ENCODE results near the gene B9D2. TPM values are rescaled to one million over a fixed set of nuclear protein-coding genes. Genes with fewer than 3 reads are reported as not detected.

B9D2 gene
- total RNA-seq, 2 donors from 2014 or later = 4.5 to 6.2 TPM

DNA sequence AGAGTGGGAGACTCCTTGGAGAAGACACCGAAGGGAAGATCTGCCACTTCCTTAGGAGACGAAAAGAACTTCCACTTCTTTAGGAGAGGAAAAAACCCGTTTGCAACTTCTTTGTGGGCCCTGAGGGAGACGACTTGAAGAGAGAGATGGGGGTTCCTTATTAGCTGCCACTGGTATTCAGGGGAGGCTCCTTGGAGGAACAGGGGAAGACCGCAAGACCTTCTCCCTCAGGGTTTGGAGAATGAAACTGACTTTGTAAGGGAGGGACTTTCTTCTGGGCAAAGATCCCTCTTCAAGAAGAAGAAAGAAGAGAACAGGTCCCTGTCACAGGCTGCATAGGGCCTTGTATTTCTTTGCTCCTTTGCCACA, 34.1 kb upstream of the B9D2 start:
- Histone ChIP-seq H3K9me3 (ENCODE audit: control insufficient read depth, low read length) (no peaks in the 10 kb centered on the region), H3K27me3 (ENCODE audit: control insufficient read depth, insufficient read depth, low read length, poor library complexity, severe bottlenecking) (no peaks in the 10 kb centered on the region), H3K36me3 (ENCODE audit: control insufficient read depth, insufficient read depth, low read length) (no peaks in the 10 kb centered on the region), H3K27ac (ENCODE audit: low read depth, low read length) (peak overlapping the region; percentile 99), H3K9ac (ENCODE audit: extremely low read depth, low read length, poor library complexity, severe bottlenecking) (peak overlapping the region; percentile 98), H3K4me3 (ENCODE audit: low read length) (peak overlapping the region; percentile 98), H3K4me1 (ENCODE audit: control insufficient read depth, insufficient read depth, low read length) (peaks cover 2% of the 10 kb centered on the region)
- Mint-ChIP-seq H3K36me3 (ENCODE audit: low read depth) (peaks cover 4% of the 10 kb centered on the region), H3K9me3 (no peaks in the 10 kb centered on the region), H3K27me3 (ENCODE audit: insufficient read depth) (no peaks in the 10 kb centered on the region), H3K4me3 (peak overlapping the region; percentile 97), H3K27ac (peak overlapping the region; percentile 100), H3K4me1 (peaks cover 11% of the 10 kb centered on the region)
- WGBS, 2 experiments (ENCODE audit: insufficient coverage in 1 of 2, insufficient read length in 1 of 2) = 1 to 5% methylated on average over 5 of the region's 5 CpGs
- DNase-seq = no peak
- TF ChIP-seq, protein P1, sequence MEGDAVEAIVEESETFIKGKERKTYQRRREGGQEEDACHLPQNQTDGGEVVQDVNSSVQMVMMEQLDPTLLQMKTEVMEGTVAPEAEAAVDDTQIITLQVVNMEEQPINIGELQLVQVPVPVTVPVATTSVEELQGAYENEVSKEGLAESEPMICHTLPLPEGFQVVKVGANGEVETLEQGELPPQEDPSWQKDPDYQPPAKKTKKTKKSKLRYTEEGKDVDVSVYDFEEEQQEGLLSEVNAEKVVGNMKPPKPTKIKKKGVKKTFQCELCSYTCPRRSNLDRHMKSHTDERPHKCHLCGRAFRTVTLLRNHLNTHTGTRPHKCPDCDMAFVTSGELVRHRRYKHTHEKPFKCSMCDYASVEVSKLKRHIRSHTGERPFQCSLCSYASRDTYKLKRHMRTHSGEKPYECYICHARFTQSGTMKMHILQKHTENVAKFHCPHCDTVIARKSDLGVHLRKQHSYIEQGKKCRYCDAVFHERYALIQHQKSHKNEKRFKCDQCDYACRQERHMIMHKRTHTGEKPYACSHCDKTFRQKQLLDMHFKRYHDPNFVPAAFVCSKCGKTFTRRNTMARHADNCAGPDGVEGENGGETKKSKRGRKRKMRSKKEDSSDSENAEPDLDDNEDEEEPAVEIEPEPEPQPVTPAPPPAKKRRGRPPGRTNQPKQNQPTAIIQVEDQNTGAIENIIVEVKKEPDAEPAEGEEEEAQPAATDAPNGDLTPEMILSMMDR (conservative IDR thresholded peaks at IDR 0.05) = no peak

DNA sequence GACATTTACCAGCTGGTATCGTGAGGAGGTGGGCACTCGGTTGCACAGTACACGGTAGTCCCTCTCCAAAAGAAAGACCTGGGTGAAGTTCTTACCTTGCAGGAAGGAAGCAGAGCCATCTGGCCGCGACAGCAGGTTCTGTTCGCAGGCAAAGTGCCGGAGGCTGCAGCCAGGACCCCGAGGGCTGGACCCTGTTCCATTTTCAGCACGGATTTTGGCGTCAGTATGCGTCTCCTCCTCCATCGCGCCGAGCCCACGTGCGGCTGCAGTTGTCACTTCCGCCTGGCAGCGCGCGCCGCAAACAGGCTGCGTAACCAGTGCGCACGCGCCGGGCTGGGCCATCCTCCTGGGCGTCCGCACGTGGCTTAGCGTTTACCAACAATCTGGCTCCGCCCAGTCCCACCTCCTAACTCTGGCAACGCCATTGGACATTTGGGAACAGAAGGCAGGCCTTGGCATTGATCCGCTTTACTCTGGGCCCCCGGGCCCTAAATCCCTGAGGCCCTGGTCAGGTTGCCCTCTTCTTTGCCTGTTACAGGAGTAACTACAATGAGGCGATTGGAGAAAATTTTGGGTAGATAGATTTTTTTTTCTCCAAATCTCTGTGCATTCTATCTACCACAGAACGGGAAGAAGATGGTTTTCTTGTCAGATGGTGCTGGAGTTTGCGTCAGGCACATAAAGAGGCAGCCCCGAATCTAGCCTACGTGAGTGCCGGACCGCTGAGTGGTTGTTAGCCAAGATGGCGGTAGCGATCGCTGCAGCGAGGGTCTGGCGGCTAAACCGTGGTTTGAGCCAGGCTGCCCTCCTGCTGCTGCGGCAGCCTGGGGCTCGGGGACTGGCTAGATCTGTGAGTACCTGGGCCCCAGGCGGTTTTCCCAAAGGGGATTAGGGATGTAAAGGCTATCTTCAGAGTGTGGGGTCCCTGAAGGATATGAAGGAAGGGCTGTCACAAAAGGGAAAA, 33.4 kb upstream of the B9D2 start, which contains the start of the genes BCKDHA and EXOSC5:
TSS of gene BCKDHA (plus strand) at position 733 of the 964 bp plus-strand sequence. CDS start at position 743, 10 bp downstream.
TSS of gene EXOSC5 (minus strand) at position 274 of the 964 bp plus-strand sequence. CDS start at position 243, 31 bp downstream.
- DNase-seq = peak; percentile 99
- H3K27ac Mint-ChIP-seq = peak within 1 kb of the TSS; percentile 100
- peak within 1 kb of the TSS; percentile 97 for H3K4me3 Mint-ChIP-seq
- no peaks in the 10 kb centered on the region for H3K27me3 ChIP-seq (ENCODE audit: control insufficient read depth, insufficient read depth, low read length, poor library complexity, severe bottlenecking)
- H3K4me1 Mint-ChIP-seq = peaks cover 11% of the 10 kb centered on the region
- H3K9ac ChIP-seq (ENCODE audit: extremely low read depth, low read length, poor library complexity, severe bottlenecking) = peak within 1 kb of the TSS; percentile 98
- H3K9me3 ChIP-seq (ENCODE audit: control insufficient read depth, low read length) = no peaks in the 10 kb centered on the region
- H3K4me1 ChIP-seq (ENCODE audit: control insufficient read depth, insufficient read depth, low read length) = peaks cover 2% of the 10 kb centered on the region
- peak within 1 kb of the TSS; percentile 98 for H3K4me3 ChIP-seq (ENCODE audit: low read length)
- no peaks in the 10 kb centered on the region for H3K36me3 ChIP-seq (ENCODE audit: control insufficient read depth, insufficient read depth, low read length)
- H3K27ac ChIP-seq (ENCODE audit: low read depth, low read length) = peak within 1 kb of the TSS; percentile 99
- WGBS, 2 experiments (ENCODE audit: insufficient coverage in 1 of 2, insufficient read length in 1 of 2) = 0 to 1% methylated on average over 25 to 50 of the region's 50 CpGs
- no peaks in the 10 kb centered on the region for H3K9me3 Mint-ChIP-seq
- no peaks in the 10 kb centered on the region for H3K27me3 Mint-ChIP-seq (ENCODE audit: insufficient read depth)
- H3K36me3 Mint-ChIP-seq (ENCODE audit: low read depth) = peaks cover 4% of the 10 kb centered on the region
- TF ChIP-seq, protein P1 (conservative IDR thresholded peaks at IDR 0.05) = no peak

DNA sequence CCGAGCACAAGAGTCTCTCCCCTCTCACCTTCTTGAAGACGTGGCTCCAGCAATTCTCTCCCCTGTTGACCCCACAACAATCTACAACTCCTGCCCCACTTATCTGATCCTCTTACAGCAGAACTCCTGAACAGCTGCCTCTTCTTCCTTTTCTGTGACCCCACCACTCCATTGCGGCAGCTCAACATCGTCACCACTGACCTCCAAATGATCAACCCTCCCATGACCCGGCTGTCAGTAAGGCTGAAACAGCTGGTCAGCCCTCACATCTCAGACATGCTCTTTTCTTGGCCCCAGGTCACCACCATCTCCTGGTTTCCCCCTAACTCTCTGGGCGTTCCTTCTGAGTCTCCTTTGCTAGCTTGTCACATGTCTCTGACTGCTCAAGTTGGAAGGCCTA, 31.4 kb upstream of the B9D2 start:
- H3K27me3 ChIP-seq (ENCODE audit: control insufficient read depth, insufficient read depth, low read length, poor library complexity, severe bottlenecking) = no peaks in the 10 kb centered on the region
- H3K4me3 Mint-ChIP-seq = no peak overlapping the region
- peaks cover 11% of the 10 kb centered on the region for H3K4me1 Mint-ChIP-seq
- no peak overlapping the region for H3K27ac Mint-ChIP-seq
- H3K4me1 ChIP-seq (ENCODE audit: control insufficient read depth, insufficient read depth, low read length) = peaks cover 2% of the 10 kb centered on the region
- no peaks in the 10 kb centered on the region for H3K27me3 Mint-ChIP-seq (ENCODE audit: insufficient read depth)
- peaks cover 15% of the 10 kb centered on the region for H3K36me3 Mint-ChIP-seq (ENCODE audit: low read depth)
- no peak overlapping the region for H3K27ac ChIP-seq (ENCODE audit: low read depth, low read length)
- no peaks in the 10 kb centered on the region for H3K9me3 Mint-ChIP-seq
- H3K36me3 ChIP-seq (ENCODE audit: control insufficient read depth, insufficient read depth, low read length) = peaks cover 12% of the 10 kb centered on the region
- H3K9ac ChIP-seq (ENCODE audit: extremely low read depth, low read length, poor library complexity, severe bottlenecking) = no peak overlapping the region
- 81 to 97% methylated on average over 4 to 6 of the region's 6 CpGs for WGBS, 2 experiments (ENCODE audit: insufficient coverage in 1 of 2, insufficient read length in 1 of 2)
- H3K9me3 ChIP-seq (ENCODE audit: control insufficient read depth, low read length) = no peaks in the 10 kb centered on the region
- no peak overlapping the region for H3K4me3 ChIP-seq (ENCODE audit: low read length)
- no peak for DNase-seq
- TF ChIP-seq, protein P1 (conservative IDR thresholded peaks at IDR 0.05) = no peak
